Stimulated activated CD4-positive, alpha-beta T cell treated with anti-CD3 and anti-CD28 coated beads, Interleukin-2, amount 100 ng/mL, for 48 hours (primary cell): ENCODE data around the gene SPART.
"Not testable (repeated sequence)": the region's sequence is repeated elsewhere in the genome, so short reads cannot be mapped to it uniquely, and the experiment has no call there.

Experiments used
- DNase-seq, 2 donors: peaks; one replicate each; pipeline ENCODE4 v3.0.0-alpha.2; 2020

SPART gene

DNA sequence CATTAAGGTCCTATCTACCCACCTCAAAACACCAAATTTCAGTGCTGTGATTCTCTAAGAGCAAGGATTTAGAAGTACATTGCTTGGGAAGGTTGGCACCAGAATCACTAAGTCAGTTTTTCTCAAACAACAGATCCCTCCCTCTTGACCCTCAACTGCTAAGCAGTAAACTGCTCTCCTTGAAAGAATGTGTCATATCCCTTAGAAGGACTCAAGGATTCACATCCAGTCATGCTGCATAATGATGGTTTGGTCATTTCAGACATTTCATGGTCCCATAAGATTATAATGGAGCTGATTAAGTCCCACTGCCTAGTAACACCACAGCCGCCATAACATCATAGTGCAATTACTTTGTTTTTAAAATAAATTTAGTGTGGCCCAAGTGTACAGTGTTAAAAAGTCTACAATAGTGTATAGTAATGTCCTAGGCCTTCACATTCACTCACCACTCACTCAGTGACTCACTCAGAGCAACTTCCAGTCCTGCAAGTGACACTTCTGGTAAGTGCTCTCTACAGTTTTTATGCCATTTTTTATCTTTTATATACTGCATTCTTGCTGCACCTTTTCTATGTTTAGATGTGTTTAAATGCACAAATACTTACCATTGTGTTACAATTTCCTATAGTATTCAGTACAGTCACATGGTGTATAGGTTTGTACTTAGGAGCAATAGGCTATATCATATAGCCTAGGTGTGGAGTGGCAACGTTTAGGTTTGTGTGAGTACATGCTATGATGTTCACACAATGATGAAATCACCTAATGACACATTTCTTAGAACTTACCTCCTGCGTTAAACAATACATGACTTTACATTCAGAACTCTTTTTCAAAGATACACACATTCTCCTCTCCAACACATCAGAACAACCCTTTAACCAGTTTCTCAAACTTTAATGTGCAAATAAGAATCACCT is 32.9 kb downstream of the SPART start:
- no peak for DNase-seq

DNA sequence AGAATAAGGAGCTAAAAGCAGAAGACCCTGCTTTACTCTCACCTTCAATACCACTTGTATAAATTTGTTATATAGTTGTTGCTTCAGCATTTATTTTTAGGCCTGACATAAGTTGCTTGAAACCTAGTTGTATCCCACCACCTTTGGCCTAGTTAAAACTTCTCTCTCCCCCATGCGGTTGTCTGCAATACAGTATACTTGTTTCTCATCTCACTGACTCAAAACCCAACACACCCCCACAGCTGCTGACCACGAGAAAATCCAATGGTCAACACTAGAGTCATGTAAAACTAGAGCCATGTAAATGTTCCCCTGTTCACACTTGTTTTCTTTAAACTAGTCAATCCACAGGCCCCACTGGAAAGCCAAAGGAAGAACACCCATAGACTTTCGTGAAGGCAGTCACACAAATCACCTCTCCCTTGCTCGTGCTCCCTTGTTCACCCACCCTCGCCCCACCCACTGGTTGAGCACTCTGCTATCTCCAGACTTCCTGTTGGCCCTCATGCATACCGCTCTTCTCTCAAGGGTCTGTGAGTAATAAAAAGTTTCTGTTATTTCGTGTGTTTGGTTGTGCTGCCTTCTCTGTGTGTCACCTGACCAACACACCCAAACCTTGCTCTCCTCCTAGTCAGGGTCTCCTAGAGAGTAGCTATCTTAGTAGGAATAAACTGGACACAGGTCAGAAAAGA is 35.6 kb downstream of the SPART start:
- no peak for DNase-seq

DNA sequence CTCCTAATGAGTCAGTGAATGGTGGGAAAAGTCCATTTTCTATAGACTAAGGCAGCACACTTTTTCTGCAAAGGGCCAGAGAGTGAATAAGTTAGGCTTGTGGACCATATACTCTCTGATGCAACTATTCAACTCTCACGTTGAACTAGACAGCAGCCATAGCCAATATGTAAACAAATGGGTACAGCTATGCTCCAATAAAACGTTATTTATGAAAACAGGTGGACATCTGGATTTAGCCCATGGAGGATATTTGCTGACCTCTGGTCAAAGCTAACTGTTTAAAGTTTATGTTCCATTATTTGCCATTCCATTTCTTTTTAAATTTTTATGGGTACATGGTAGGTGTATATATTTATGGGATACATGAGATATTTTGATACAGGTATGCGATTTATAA is 43.9 kb downstream of the SPART start:
- no peak for DNase-seq

DNA sequence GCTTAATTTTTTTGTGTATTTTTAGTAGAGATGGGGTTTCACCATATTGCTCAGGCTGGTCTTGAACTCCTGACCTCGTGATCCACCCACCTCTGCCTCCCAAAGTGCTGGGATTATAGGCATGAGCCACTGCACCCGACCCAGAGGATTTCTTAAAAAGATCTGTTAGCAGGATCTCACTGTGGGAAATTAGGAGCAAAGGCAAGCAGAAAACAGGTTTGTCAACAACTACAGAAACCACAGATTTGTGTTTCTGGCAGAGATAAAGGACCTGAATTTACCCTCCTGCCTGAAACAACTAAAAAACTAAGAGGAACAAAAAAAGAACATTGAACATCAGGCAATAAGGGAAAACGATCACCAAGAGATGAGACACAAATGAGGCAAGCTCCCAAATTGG is 46.7 kb downstream of the SPART start:
- DNase-seq = not testable (repeated sequence)

DNA sequence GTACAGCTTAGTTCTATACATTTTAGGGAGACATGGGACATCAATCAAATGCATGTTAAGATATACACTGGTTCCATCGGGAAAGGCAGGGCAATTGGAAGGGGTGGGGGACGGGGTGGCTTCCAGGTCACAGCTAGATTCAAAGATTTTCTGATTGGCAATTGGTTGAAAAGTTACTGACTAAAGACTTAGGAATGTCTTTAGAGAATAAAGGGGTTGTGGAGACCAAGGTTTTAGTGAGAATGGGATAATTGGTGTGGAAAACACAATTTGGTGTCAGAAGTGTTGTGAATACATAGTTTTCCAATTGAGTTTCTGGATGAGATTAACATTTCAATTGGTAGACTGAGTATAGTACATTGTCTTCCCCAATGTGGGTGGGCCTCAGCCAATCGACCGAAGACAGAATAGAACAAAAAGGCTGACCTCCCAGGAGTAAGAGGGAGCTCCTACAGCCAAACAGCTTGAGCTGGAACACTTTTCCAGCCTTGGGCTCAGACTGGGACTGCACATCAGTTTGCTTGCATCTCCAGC is 47.6 kb downstream of the SPART start:
- no peak for DNase-seq

DNA sequence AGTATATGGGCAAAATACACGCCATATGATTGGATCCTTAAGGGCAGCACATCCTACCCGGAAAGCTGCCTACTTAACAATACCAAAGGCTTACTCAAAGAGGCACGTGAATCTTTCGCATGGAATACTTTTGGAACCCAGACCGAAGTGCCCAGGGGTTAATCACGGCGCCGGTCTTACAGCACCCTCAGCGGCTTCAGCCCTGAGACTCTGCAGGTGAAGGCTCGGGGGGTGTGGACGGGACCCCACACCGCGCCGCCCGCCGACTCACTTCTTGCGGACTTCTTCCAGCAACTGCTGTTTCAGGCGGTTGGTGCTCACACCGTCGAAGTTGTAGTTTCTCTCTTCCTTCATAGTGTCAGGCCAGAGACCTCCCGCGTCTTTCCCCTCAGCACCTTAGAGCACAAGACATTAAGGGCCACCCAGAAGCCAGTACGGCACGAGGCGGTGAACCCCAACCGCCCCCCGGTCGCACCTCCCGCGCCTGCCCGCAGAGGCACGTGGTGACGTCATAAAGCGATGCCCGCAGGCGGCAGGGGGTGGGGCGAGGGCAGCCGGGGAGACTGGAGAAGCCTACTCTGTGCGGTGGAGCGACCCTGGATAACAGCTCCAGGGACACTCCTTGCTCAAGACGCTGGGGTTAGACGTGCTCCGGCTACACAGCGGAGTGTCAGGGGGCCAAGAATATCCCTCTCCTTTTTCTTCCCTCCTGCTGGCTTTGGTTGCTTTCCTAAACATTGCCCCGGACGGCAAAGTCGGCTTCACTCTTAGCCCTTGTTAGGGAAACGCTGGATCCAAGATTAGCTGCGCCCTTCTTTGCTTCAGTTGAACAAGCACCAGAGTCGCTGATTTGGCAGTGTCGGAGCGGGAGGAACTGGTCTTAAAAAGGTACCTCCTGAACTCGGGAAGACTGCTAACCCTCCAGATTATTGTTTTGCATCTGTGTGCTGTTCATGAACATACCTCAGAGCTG is 48.5 kb downstream of the SPART start, which contains the start of gene CCDC169:
CCDC169 (minus strand) TSS at position 449 of the 973 bp plus-strand sequence; CDS start at position 354, 95 bp downstream.
- DNase-seq = peak; percentile 42 to 49

DNA sequence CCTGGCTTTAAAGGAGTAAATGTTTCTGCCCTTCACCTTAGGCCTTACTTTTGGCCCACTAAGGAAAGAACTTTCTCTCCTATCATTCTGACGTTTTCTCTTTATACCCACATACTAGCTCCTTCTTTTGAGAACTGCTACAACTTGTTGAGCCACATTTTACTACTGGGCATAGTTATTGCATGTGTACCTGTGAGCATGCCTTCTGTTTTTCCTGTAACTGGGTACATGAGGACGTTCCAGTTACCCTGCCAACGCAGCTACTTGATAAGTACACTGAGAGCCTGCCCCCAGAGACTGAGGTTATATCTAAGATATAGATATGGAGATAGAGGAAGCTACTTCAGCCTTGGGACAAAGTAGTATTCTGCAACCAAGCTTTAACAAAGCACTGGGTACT is 52.1 kb downstream of the SPART start:
- DNase-seq = no peak

DNA sequence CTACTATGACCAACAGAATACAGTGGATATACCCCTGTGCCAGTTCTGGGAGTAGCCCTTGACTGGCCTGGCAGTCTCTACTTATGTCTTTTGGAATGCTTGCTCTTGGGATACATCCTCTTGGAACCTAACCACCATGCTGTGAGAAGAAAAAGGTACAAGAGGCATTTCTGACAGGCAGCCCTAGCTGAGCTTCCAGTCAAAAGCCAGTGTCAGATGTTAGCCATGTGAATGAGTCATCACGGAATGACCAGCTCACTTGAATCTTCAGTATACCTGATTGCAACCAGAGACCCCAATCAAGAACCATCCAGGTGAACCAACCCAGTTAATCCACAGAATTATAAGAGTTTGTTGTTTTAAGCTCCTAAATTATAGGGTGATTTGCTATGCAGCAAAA is 52.7 kb downstream of the SPART start:
- DNase-seq = no peak

DNA sequence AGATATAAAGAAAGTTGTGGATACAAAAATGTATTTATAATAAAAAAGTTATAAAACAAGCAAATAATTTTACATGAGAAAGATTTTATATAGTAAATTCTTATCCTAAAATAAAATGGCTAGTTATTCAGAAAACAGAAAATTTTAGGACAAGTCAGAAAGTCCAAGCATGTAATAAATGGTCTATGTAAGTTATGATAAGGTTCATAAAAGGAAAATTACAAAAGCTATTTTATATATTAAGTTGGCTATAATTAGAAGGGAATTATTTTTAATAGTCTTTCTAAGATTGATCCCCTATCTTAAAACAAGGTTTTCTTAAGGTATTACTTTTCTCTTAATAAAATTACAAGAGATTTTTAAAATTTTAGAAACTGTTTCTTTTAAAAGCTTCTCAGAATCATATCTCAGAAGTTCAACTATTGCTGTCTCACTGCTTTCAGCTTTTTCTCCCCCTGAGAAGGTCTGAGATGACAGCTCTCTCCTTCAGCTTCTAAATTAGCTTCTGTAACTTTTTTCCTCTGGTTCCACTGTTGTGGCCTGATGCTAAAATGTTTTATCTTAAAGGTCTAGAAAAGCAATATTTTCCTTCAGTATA is 57.3 kb downstream of the SPART start:
- no peak for DNase-seq

DNA sequence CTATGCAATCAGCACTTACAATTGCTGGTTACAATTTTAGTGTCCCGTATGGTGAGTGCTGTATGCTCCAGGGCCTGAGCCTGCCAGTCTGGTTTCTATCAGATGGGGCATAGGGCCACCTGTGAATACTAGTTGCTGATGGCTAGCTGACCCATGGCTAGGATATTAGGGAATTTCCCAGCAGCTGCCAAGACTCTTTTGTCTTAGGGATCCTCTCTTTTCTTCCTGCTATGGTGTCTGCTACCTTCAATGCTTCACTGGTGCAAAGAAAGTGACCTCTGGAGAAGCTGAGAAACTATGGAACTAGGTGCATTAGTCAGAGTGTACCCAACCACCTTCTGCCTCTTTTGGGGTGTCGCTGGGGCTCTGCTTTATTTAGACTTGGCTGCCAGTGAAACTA is 60.2 kb downstream of the SPART start:
- no peak for DNase-seq

DNA sequence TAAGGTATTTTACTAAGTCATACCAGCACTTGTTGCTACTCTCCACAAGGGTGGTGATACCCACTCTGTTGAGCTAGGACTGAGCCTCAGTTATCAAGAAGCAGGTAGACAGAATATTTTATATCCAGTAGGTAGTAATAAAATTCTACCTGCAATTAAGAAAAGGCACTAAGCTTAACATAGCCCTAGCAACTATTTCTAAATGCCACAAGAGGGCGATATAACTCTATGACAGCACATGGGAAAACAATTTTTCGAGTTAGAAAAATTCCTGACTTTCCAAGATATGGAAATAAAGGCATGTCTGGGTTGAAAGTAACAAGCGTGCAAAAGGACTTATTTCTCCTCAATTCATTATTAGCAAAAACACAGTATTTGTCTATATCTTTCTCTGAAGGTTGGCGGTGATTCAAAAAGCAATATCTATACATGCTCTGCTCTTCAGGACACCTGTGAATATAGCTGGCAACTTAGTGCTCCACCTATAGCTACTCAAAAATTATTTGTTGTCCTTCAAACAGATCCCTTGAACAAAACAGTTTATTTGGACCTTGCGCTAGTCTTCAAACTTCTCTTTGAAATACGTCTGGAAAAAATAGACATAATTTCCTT is 63.3 kb downstream of the SPART start:
- no peak for DNase-seq

DNA sequence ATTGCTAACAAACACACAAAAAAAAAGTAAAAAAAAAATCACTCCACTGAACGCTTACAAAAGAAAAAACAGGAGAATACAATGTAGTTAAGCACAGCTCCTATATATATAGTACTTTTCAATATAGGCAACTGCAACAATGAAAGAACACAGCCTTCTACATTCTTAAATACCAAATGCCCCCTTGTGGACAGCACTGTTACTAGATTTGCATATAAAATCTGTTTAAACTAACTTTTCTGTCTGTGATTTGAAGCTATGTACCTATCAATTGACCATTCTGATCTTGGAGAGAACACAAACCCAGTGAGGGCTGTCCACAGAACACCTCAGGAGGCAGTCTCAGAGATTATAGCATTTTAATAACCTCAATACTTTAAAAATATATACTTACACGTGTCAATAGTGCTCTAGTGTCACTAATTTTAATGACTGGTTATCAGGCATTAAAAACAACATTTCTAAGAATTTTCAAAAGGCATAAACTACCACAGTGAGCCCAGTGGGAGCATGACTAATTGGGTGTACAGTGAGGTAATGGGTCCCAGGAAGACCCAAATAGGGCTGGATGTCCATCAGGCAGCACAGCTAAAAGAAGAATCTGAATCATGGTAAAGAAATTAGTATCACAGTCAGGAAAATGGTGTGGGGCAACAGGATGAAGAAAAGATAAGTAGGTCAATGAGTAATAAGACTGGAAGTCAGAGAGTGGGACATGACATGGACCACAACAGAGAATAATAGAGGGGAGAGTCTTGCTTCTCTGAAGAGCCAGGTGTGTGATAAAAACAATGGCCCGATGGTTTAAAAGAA is 70.8 kb downstream of the SPART start:
- no peak for DNase-seq

DNA sequence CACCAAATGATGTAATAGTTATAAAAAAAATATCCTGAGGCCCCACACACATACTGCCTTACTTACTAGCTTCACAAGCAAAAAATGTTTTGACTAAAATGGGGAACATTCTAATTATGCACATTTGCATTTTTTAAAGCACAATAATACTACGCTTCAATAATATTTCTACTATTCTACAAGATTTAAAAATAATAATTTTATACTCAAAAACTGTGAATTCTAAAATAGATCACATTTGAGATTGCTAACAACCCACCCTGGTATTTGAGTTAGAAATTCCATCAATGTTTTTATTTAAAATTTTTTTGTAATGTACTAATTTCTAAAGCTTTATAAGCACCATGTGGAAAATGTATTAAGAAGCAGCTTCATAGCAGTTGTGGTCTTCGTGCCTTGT is 72.8 kb downstream of the SPART start:
- no peak for DNase-seq

DNA sequence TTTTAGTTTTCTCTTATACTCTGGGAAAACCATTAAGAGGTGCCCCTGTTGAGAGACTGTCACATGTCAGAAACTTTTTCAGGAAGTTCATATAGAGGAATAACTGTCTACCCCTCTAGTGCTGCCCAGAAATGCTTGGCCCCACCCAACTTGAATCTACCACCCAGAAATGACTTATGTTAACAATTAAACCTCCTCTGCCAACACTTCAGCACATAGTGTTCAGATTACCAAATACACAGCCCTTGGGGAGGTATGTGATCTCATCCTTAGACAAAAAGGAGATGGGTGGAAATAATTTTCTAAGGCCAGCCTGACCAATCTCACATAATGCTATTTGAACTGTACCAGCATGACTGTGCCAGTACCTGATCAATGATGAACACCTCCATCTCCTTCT is 84.2 kb downstream of the SPART start:
- DNase-seq = no peak

DNA sequence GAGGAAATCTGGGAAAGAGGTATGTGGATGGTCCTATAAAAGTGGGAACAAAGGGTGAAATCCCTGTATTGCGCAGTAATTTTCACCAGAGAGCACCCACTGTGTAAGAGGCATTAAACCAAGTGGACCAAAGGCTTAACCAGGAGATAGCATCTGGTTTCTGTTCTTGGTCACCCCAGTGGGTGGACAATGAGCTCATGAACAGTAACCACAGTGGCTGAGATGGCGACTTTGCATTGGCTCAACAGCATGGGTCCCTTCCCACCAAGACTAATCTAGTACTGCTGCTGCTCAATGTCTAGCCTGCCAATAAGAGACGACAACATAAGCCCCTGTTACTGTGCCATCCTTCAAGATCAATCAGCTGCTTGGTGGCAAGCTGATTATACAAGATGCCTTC is 85.2 kb downstream of the SPART start:
- DNase-seq = no peak

DNA sequence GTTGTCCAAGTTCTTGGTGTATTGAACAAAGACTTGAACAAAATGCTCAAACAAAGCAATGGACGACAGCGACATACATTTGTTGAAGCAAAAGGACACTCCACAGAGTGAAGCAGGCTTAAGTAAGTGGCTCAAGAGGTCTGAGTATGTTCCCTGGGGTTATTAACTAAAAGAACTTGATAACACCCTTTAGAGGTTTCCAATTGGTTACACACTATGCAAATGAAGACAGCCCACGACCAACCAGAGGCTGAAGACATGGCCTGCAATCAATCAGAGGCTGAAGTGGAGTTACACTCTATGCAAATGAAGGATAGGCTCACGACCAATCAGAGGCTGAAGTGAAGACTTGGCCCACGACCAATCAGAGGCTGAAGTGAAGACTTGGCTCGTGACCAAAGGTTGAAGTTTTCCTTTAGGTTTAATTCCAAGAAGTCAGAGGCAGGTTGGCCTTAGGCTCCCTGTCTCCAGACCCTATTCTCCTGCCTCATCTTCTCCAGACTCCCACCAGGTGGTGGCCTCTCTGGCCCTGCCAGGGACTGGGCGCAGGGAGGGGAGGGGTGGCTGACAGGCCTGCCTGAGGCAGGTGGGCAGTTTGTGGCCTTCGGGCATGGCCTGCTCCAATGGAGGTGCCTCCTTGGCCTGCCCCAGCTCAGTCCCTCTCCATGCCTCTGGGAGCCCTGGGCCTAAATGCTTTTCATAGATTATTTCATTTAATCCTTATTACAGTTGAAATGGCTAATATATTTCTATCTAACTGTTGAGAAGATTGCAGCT is 86.6 kb downstream of the SPART start:
- no peak for DNase-seq

DNA sequence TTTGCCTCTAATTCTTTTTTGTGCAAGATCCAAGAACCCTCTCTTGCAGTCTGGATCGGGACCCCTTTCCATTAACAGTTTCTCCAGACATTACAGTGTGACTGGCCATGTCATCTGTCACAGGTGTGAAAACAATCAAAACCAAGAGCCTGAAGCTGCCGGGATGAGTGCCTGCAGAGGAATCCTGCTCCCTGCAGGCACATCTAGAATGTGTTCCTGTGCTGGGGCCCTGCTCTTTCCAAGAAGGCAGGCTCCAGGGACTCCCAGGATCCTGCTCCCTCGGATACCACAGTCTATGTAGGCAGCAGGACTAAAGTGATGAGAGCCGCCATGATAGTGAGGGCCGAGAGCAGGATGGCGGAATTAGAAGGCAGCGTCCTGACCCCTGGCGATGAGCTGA is 87.4 kb downstream of the SPART start:
- no peak for DNase-seq
